Natural killer cell treated with Interleukin-12 subunit alpha and Interleukin-12 subunit beta and Interleukin-15 and Interleukin-18, amount 100 ng/mL, for 72 hours (primary cell): Measurements from ENCODE around the gene CYB561A3. TPM values are rescaled to one million over a fixed set of nuclear protein-coding genes. Genes with fewer than 3 reads are reported as not detected.

ENCODE experiments used
- ATAC-seq, 2 donors: fragments of 150-1000 bp; cut with Tn5 transposase in 1 of 2; sonication (Bioruptor Pico), chemical (Tn5 transposase) in 1 of 2; 2 replicates each; pipeline ENCODE4 v1.10.0; 2021
- DNase-seq: peaks from one replicate; pipeline ENCODE4 v3.0.0; 2022; ENCODE audit warnings: low spot score
- H3K27ac Mint-ChIP-seq, 2 donors: 1 replicate in 1 of 2; 2 replicates in 1 of 2; pipeline ENCODE4 v1.8.0; 2022; ENCODE audit warnings: mixed read lengths in 2 of 2, mild to moderate bottlenecking in 1 of 2, moderate library complexity in 1 of 2
- H3K27me3 Mint-ChIP-seq, 2 donors: 1 replicate in 1 of 2; 2 replicates in 1 of 2; pipeline ENCODE4 v1.8.0; 2022; ENCODE audit warnings: mixed read lengths in 2 of 2
- H3K36me3 Mint-ChIP-seq: one replicate; pipeline ENCODE4 v1.8.0; 2022; ENCODE audit warnings: mixed read lengths
- H3K4me1 Mint-ChIP-seq, 2 donors: 1 replicate in 1 of 2; 2 replicates in 1 of 2; pipeline ENCODE4 v1.8.0; 2022; ENCODE audit warnings: low read depth in 2 of 2, mixed read lengths in 2 of 2, mild to moderate bottlenecking in 1 of 2
- H3K4me3 Mint-ChIP-seq: one replicate; pipeline ENCODE4 v1.8.0; 2022; ENCODE audit warnings: mixed read lengths
- H3K9me3 Mint-ChIP-seq: 2 replicates; pipeline ENCODE4 v1.8.0; 2022; ENCODE audit warnings: mixed read lengths
- total RNA-seq, 2 donors: library from RNA; stranded (reverse); gene quantifications; one replicate each; pipeline ENCODE4 v1.2.3, GENCODE V29; 2022

Gene CYB561A3
- total RNA-seq, 2 donors from 2014 or later: 33.0 to 112 TPM

DNA sequence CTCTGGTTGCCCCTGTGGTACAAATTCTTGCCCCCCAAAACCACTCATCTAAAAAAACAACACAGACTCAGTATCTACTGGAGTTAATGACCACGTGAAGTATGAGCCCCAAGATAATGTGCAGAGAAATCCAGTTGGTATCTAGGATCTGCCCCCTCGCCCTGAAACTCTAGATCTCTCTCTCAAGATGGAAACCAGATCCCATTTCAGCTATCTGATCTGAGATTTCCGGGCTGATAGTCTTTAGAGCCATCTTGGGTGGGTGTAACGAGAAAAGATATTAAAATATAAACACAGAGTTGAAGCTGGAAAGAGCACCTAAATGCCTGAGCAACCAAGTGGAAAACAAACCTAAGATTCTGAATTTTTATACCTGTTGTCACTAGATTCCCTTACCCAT is 52.5 kb downstream of the CYB561A3 start:
- ATAC-seq (no peak), DNase-seq (no peak)
- Mint-ChIP-seq H3K4me1 (no peaks in the 10 kb centered on the region), H3K36me3 (peaks cover 20% of the 10 kb centered on the region), H3K9me3 (no peaks in the 10 kb centered on the region), H3K27ac (peak overlapping the region in 1 of 2 donors; percentile 44), H3K4me3 (peak overlapping the region; percentile 19), H3K27me3 (no peaks in the 10 kb centered on the region)

DNA sequence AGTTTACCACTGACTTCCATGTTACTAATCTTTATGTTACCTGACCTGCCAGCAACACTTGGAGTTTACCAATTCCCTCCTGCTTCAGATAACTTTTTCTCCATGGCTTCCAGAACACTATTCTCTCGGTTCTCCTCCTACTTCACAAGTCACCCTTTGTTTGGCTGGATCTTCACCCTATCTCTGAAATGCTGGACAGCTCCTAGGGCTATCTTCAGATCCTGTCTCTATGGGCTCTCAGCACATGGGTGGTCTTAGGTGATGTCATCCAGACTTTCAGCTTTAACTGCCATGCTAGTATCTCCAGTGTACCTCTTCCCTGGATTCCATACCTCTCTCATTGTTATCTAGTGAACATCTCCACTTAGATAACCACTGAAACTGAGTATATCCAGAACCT is 54.3 kb downstream of the CYB561A3 start:
- peaks cover 12% of the 10 kb centered on the region for H3K36me3 Mint-ChIP-seq
- ATAC-seq: no peak
- no peaks in the 10 kb centered on the region for H3K4me1 Mint-ChIP-seq
- H3K27me3 Mint-ChIP-seq: no peaks in the 10 kb centered on the region
- no peak for DNase-seq
- no peak overlapping the region for H3K4me3 Mint-ChIP-seq
- no peak overlapping the region for H3K27ac Mint-ChIP-seq
- H3K9me3 Mint-ChIP-seq: no peaks in the 10 kb centered on the region

DNA sequence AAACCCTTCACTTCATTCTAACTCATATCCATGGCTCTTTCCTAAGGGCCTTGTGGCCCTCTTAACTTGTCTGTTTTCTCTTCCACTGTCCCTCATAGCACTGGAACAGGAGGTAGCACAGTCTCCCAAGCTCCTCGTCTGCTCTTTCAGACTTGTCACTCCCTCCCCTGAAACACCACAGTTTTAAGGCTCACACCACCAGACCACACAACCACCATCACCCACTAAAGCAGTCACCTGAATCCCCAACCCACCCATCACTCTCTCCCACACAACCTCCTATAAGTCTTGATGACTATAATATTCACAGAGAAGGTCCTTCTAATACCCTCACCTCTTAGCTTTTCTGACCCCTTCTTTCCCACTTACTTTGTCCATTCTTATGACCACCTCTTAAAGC is 55.5 kb downstream of the CYB561A3 start:
- no peak overlapping the region for H3K4me3 Mint-ChIP-seq
- no peak overlapping the region for H3K27ac Mint-ChIP-seq
- peak in 1 of 2 donors; percentile 8 for ATAC-seq
- DNase-seq: no peak
- H3K9me3 Mint-ChIP-seq: no peaks in the 10 kb centered on the region
- no peaks in the 10 kb centered on the region for H3K4me1 Mint-ChIP-seq
- peaks cover 21% of the 10 kb centered on the region for H3K36me3 Mint-ChIP-seq
- no peaks in the 10 kb centered on the region for H3K27me3 Mint-ChIP-seq

- DNase-seq (no peak), ATAC-seq (no peak)
- H3K4me3 Mint-ChIP-seq: no peak overlapping the region
- peaks cover 0 to 1% of the 10 kb centered on the region in 2 donors for H3K4me1 Mint-ChIP-seq
- H3K27me3 Mint-ChIP-seq: no peaks in the 10 kb centered on the region
- H3K36me3 Mint-ChIP-seq: peaks cover 25% of the 10 kb centered on the region
- no peak overlapping the region for H3K27ac Mint-ChIP-seq
- H3K9me3 Mint-ChIP-seq: no peaks in the 10 kb centered on the region
Observed at GRCh38 chr11:61305417-61305816, 56.3 kb downstream of the CYB561A3 start.

DNA sequence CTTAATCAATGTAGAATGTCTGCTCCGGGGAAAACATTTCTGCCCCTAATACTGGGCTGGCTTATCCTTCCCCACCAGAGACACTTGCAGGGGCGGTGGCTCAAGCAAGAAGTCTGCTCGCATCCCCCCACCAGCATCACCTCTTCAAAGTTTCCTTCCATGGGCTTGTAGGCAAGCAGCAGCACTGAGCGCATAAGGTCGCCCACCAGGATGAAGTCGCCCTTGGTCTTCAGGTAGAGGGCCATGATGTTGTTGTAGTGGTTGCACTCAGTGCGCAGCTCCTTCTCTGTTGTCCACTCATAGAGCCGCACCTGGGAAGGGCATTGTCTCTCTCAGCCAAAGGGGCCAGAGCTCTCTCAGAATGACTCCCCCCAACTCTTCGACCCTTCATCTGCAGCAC is 58.0 kb downstream of the CYB561A3 start:
- H3K27ac Mint-ChIP-seq: no peak overlapping the region
- H3K4me1 Mint-ChIP-seq: peaks cover 9 to 10% of the 10 kb centered on the region in 2 donors

DNA sequence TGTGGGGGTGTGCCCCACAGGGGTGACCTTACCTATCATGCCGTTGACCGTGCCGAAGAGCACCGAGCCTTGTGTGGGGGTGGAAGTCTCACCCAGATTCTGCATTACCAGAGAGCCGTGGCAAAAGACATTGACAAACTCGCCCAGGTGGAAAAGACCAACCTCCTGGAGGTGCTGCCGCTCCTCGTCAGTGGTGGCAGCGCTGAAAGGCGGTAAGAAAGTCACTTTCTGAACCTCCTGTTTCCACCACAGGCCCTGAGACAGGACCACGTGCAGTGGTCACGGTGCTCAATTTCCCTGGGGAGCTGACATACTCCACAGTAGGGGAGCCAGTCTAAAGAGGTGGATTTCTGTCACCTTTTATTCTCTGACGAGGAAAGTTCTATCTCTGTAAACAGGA is 59.1 kb downstream of the CYB561A3 start:
- DNase-seq: no peak
- peak in 1 of 2 donors; percentile 7 for ATAC-seq
- Mint-ChIP-seq H3K9me3 (no peaks in the 10 kb centered on the region), H3K4me1 (peaks cover 20 to 21% of the 10 kb centered on the region in 2 donors), H3K36me3 (peaks cover 26% of the 10 kb centered on the region), H3K4me3 (no peak overlapping the region), H3K27me3 (no peaks in the 10 kb centered on the region), H3K27ac (no peak overlapping the region)

More for the DNA sequence above, 58.0 kb downstream of the CYB561A3 start:
- ATAC-seq (no peak), DNase-seq (no peak)
- Mint-ChIP-seq H3K9me3 (no peaks in the 10 kb centered on the region), H3K4me3 (no peak overlapping the region), H3K27me3 (no peaks in the 10 kb centered on the region), H3K36me3 (peaks cover 23% of the 10 kb centered on the region)

Other genes starting within 250 kb of the CYB561A3 start
- 10 to 100 TPM in 1 of 2 donors, 1 to 10 TPM in 1; 9.7 to 13.3 TPM for gene VPS37C, start 200.5 kb downstream of the CYB561A3 start, total RNA-seq
- not detected for gene PGA3, start 158.4 kb downstream of the CYB561A3 start, total RNA-seq
- gene PGA4, start 139.5 kb downstream of the CYB561A3 start, total RNA-seq: not detected
- not detected for gene PGA5, start 120.7 kb downstream of the CYB561A3 start, total RNA-seq
- gene VWCE, start 66.6 kb downstream of the CYB561A3 start, total RNA-seq: 1 to 10 TPM; 2.1 to 3.3 TPM
- 100 to 1,000 TPM; 241 to 276 TPM for gene DDB1, start 28.8 kb downstream of the CYB561A3 start, total RNA-seq
- 10 to 100 TPM; 18.9 to 38.9 TPM for gene TKFC, start 28.7 kb downstream of the CYB561A3 start, total RNA-seq
- 100 to 1,000 TPM in 1 of 2 donors, 10 to 100 TPM in 1; 56.1 to 107 TPM for gene TMEM138, start 492 bp upstream of the CYB561A3 start, total RNA-seq
- 10 to 100 TPM; 17.7 to 18.2 TPM for gene TMEM216, start 30.7 kb upstream of the CYB561A3 start, total RNA-seq
- 100 to 1,000 TPM; 101 to 132 TPM for gene CPSF7, start 68.1 kb upstream of the CYB561A3 start, total RNA-seq
- 10 to 100 TPM; 63.3 to 69.0 TPM for gene SDHAF2, start 68.2 kb upstream of the CYB561A3 start, total RNA-seq
- gene LRRC10B, start 146.9 kb upstream of the CYB561A3 start, total RNA-seq: not detected
- gene SYT7, start 219.2 kb upstream of the CYB561A3 start, total RNA-seq: not detected